Glomerular visceral epithelial cell (primary cell): Measurements from ENCODE around the gene ARHGEF26.
A peak's percentile ranks its signal among the peaks of the same experiment; 100 is the strongest.

ENCODE experiments used
- DNase-seq: peaks from one replicate; pipeline ENCODE4 v3.0.0-alpha.2; 2016; ENCODE audit errors: extremely low spot score

The ARHGEF26 gene

DNA sequence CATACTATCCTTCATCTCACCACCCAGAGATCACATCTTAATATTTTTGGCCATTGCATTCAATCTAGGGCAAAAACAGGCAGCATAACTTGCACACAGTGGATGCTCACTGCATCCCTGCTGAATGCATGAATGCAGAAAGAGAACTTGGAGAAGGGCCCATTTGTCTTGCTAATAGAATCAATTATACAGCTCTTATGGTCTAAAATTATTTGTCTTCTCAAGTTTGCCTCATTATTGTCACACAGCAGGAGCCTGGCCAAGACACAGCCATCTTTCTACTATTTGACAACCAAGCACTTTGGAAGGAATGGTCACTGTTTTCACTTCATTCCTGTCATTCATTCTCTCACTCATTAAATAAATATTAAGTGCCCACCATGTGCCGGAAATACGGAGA lies 1.2 kb upstream of the ARHGEF26 start:
- DNase-seq: no peak

- DNase-seq: peak; percentile 44
Observed at GRCh38 chr3:154121701-154122551, 736 bp downstream of the ARHGEF26 start.

DNA sequence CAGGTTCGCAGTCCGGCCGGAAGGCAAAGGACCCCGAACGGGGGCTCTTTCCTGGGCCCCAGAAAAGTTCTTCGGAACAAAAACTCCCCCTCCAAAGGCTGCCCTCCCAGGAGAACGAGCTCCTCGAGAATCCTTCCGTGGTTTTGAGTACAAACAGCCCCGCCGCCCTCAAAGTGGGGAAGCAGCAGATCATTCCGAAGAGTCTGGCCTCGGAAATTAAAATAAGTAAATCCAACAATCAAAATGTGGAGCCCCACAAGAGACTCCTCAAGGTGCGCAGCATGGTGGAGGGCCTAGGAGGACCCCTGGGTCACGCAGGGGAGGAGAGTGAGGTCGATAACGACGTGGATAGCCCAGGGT lies 1.3 kb downstream of the ARHGEF26 start:
- no peak for DNase-seq

GRCh38 chr3:154122912-154123559 lies 1.8 kb downstream of the ARHGEF26 start:
- DNase-seq: peak; percentile 24

DNA sequence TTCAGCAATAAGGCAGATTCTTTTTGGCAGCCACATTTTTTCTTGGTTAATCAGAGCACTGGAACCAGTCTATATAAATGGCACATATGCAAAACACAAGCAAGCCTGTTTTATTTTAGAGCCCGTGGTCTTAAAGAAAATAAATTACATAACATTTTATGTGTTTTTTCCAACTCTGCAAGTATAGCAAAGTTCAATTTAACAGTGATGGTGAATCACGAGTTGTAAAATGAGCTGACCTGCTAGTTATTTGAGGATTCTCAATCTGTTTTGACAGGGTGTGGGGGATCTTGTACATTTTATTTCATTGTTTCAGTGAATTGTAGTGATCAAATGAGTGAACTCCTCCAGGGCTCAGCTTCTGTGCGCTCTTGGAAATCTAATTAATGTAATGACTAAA lies 2.7 kb downstream of the ARHGEF26 start:
- no peak for DNase-seq

GRCh38 chr3:154125378-154126030 lies 4.3 kb downstream of the ARHGEF26 start:
- no peak for DNase-seq

DNA sequence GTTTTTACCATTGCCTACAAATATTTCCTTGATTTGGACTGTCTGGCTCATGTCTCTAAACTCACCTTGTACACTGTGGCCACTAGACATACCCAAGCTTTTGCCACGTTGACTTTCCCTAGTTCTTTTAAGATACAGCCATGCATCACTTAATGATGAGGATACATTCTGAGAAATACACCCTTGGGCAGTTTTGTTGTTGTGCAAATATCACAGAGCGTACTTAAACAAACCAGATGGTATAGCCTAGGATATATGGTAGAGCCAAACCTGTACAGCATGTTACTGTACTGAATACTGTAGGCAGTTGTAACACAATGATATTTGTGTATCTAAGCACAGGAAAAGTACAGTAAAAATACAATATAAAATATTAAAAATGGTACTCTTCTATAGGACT lies 5.5 kb downstream of the ARHGEF26 start:
- no peak for DNase-seq

DNA sequence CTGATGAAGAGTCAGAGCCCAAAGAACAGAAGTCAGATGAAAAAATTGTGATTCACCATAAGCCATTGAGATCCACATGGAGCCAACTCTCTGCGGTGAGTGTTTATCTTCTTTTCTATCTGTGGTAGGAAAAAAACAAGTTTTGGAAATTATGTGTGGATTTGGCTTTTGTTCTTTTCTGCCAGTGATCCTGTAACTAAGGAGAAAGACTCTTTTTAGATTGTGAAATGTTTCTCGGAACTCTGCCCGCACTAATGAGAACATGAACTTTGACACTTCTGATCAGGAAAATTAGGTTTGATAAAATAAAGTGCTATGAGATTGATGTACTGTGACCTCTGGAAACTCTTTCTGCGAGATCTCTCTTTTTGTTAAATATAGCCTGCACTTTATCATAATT lies 8.4 kb downstream of the ARHGEF26 start:
- DNase-seq: no peak

DNA sequence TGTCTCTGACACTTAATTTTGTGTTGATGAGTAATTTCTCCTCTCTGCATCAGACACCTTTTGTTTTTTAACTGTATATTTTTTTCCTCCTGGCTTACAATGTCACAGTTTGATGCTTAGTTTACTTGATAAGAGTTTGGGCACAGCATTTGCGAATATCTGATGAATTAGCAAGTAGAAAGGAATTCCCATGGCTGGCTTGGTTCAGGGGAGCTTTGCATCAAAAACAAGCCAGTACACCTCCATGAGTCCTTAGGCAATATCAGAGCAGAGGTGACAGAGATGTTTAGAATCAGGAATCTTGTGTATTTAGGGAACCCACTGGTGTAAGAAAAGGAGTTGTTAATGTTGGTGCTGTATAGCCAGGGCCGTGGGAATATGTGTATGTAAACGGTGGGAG lies 9.3 kb downstream of the ARHGEF26 start:
- no peak for DNase-seq

DNA sequence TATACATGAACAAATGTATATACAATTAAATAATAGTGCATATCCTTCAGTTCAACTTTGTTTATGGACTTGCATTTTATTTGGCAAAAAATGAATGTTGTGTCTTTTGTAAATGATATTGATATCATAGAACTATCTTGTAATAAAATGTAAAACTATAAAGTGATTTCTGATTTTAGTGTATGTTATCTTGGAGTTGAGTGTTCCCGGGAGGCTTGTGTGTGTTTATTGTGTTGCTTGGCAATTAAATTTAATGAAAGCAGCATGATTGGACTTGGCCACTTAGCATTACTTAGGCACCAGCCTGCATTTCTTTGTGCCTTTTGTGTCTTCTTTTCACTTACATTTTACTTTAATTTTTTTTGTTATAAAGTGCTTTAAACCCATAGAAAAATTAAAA lies 10.6 kb downstream of the ARHGEF26 start:
- DNase-seq: no peak

- no peak for DNase-seq
Observed at GRCh38 chr3:154132777-154133375, 11.7 kb downstream of the ARHGEF26 start.

DNA sequence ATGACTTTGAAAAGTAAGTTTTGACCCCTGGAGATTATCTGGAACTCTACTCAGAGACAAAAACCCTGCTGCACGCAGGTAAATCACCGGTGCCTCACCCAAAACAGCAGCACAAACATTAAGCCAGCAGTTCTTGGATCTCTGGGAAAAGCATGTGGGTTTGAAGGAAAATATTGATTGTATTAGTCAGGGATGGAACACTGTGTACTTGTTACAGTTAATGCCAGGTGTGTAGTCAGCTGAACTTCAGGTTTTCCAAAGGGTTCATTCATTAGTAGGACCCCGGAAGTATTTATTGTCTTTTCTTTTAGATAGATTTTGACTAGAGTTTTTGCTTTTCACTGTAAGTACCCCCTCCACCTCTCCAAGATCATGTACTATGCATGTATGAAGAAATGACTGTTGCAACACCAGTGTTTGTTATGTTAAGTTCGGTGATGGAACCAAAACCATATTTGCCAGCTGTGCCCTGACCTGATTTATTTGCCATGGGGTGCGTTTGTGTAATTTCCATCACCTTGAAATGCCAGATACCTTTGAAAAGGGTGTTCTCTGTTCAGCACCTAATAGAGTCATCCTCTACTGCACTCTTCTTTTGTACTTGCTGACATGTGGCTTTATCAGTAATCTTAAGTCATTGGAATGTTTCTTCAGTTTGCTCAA lies 14.5 kb downstream of the ARHGEF26 start:
- no peak for DNase-seq

GRCh38 chr3:154137036-154137435 lies 15.8 kb downstream of the ARHGEF26 start:
- DNase-seq: no peak

DNA sequence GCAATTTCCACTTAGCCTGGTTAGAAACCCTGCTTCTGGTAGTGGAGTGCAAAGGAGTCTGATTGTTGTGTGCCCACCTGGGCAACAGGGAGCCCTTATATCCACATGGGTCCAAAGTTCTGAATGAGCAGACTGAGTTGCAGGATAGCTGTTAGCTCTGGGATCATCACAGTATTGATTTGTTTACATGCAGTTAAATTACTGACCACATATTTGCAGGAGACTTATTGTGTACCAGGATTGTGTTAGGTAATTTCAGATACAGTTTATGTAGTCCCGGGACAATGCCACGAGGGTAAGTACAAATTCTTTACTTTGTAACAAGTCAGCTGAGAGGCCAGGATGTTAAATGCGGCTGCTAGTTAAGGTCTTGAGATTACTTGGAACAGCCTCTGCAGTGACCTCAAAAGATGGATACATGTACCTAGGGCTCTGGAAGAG lies 18.8 kb downstream of the ARHGEF26 start:
- DNase-seq: no peak

- DNase-seq: no peak
Observed at GRCh38 chr3:154142608-154143007, 21.4 kb downstream of the ARHGEF26 start.

DNA sequence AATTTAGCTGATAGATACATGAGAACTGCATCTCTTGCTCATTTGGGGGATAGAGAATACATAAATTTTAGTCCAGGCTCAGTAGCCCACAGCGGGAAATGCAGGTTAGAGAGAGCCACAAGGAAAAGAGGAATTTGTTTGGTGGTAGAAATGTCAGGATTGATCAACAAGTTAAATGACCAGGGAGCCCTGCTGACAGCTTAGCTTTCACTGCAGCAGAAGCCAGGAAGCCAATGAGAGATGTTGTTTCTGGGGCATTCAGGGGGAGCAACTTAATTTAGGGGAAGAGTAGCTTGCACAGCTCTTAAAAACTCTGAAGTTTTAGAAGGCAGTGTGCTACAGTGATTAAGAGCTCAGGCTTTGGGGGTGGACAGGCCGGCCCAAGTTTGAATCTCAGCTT lies 22.7 kb downstream of the ARHGEF26 start:
- DNase-seq: no peak

GRCh38 chr3:154144825-154145465 lies 23.8 kb downstream of the ARHGEF26 start:
- no peak for DNase-seq

GRCh38 chr3:154148541-154148940 lies 27.4 kb downstream of the ARHGEF26 start:
- DNase-seq: no peak

- DNase-seq: no peak
Observed at GRCh38 chr3:154149286-154149685, 28.1 kb downstream of the ARHGEF26 start.

- DNase-seq: peak; percentile 40
Observed at GRCh38 chr3:154151969-154152368, 30.8 kb downstream of the ARHGEF26 start.

DNA sequence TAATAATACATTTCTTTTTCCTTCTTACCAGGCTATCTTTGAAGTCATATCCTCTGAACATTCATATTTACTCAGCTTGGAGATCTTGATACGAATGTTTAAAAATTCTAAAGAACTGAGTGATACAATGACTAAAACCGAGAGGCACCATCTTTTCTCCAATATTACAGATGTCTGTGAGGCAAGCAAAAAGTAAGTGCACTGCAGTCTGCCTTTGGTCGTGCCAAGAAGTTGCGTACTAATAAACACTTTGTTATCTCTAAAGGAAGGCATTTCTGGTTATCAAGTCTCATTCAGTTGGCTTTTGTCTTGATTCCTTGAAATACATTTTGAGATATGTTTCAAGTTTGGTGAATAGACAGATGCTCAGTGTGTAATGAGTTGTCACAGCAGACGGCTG lies 31.6 kb downstream of the ARHGEF26 start:
- no peak for DNase-seq
